Measurements from ENCODE around the gene ATXN1L. TPM values are rescaled to one million over a fixed set of nuclear protein-coding genes. Genes with fewer than 3 reads are reported as not detected.

Gene ATXN1L
- total and polyA plus RNA-seq, 8 donors: 4.2 to 33.4 (median 9.3) TPM

- H3K27ac ChIP-seq: peak overlapping the region; percentile 86 to 98 (median 93)
Measured at GRCh38 chr16:71883168-71883848, 37.5 kb downstream of the ATXN1L start.

GRCh38 chr16:71883849-71884638 is 38.3 kb downstream of the ATXN1L start, which contains the start of gene ZNF821:
TSS of gene ZNF821 (minus strand) at chr16:71884182. CDS start at chr16:71879946, 4,236 bp downstream.
- H3K36me3 ChIP-seq: peaks cover 0 to 21% (median 19%) of the 10 kb centered on the region in 4 donors
- no peaks in the 10 kb centered on the region for H3K27me3 ChIP-seq
- H3K4me3 ChIP-seq: peak within 1 kb of the TSS; percentile 77 to 98 (median 96)
- peak within 1 kb of the TSS; percentile 86 to 98 (median 93) for H3K27ac ChIP-seq
- TF ChIP-seq POLR2AphosphoS5 (IDR thresholded peaks at IDR 0.05) (peak in 1 of 3 donors; percentile 4), CTCF (IDR thresholded peaks at IDR 0.05) (peak in 1 of 7 experiments; percentile 22), POLR2A (IDR thresholded peaks at IDR 0.05) (no peak)
- 0 to 1% (median 0%) methylated on average over 53 to 74 of the region's 85 CpGs for WGBS, 5 donors
- peaks cover 21 to 42% (median 35%) of the 10 kb centered on the region in 4 donors for H3K4me1 ChIP-seq
- intact Hi-C loops (cut with DNase I; ENCODE audit: low total_unique reads): no loop called here
- no peaks in the 10 kb centered on the region for H3K9me3 ChIP-seq
- DNase-seq: peak; percentile 83 to 95

More at GRCh38 chr16:71883168-71883848, 37.5 kb downstream of the ATXN1L start:
- WGBS, 5 donors: 0 to 2% (median 1%) methylated on average over 8 to 46 of the region's 46 CpGs
- H3K36me3 ChIP-seq: peaks cover 0 to 28% (median 27%) of the 10 kb centered on the region in 4 donors
- TF ChIP-seq CTCF (IDR thresholded peaks at IDR 0.05): peak in 2 of 7 experiments; percentile 25 to 44
- no peak for TF ChIP-seq POLR2A (IDR thresholded peaks at IDR 0.05)
- intact Hi-C loops (cut with DNase I; ENCODE audit: low total_unique reads): no loop called here
- peak overlapping the region; percentile 77 to 98 (median 96) for H3K4me3 ChIP-seq
- H3K27me3 ChIP-seq: no peaks in the 10 kb centered on the region
- peak in 1 of 2 donors; percentile 82 for DNase-seq
- no peaks in the 10 kb centered on the region for H3K9me3 ChIP-seq
- H3K4me1 ChIP-seq: peaks cover 21 to 42% (median 35%) of the 10 kb centered on the region in 4 donors

- TF ChIP-seq POLR2AphosphoS5 (IDR thresholded peaks at IDR 0.05): no peak
- TF ChIP-seq EP300 (IDR thresholded peaks at IDR 0.05): no peak
- TF ChIP-seq POLR2A (IDR thresholded peaks at IDR 0.05): no peak
- 39 to 59% (median 43%) methylated on average over 4 of the region's 4 CpGs for WGBS, 5 donors
Measured at GRCh38 chr16:71885261-71885650, 39.5 kb downstream of the ATXN1L start.

GRCh38 chr16:71889147-71889546 is 43.4 kb downstream of the ATXN1L start:
- no peak for DNase-seq
- TF ChIP-seq EP300 (IDR thresholded peaks at IDR 0.05) (no peak), POLR2AphosphoS5 (IDR thresholded peaks at IDR 0.05) (no peak), POLR2A (IDR thresholded peaks at IDR 0.05) (no peak), CTCF (IDR thresholded peaks at IDR 0.05) (no peak)
- intact Hi-C loops (cut with DNase I; ENCODE audit: low total_unique reads): no loop called here
- peaks cover 8 to 18% (median 14%) of the 10 kb centered on the region in 4 donors for H3K4me1 ChIP-seq
- no peaks in the 10 kb centered on the region for H3K36me3 ChIP-seq
- WGBS, 5 donors: 90 to 96% (median 95%) methylated on average over 3 of the region's 3 CpGs
- H3K27me3 ChIP-seq: no peaks in the 10 kb centered on the region
- no peak overlapping the region for H3K27ac ChIP-seq
- H3K4me3 ChIP-seq: no peak overlapping the region
- no peaks in the 10 kb centered on the region for H3K9me3 ChIP-seq

More at GRCh38 chr16:71885261-71885650, 39.5 kb downstream of the ATXN1L start:
- Histone ChIP-seq H3K4me1 (peaks cover 21 to 42% (median 35%) of the 10 kb centered on the region in 4 donors), H3K9me3 (no peaks in the 10 kb centered on the region), H3K27me3 (no peaks in the 10 kb centered on the region), H3K36me3 (peaks cover 0 to 10% (median 7%) of the 10 kb centered on the region in 4 donors), H3K27ac (no peak overlapping the region), H3K4me3 (no peak overlapping the region)
- intact Hi-C loops (cut with DNase I; ENCODE audit: low total_unique reads): no loop called here
- DNase-seq: peak in 1 of 2 donors; percentile 2
